GF-D8 (cell line): Measurements from ENCODE around the gene COL5A2.

ENCODE experiments used
- DNase-seq: peaks from one replicate; lab custom pipeline; 2025; lab: John Stamatoyannopoulos, UW

The COL5A2 gene

GRCh38 chr2:188997263-188997662 lies 182.3 kb downstream of the COL5A2 start:
- DNase-seq = no peak

DNA sequence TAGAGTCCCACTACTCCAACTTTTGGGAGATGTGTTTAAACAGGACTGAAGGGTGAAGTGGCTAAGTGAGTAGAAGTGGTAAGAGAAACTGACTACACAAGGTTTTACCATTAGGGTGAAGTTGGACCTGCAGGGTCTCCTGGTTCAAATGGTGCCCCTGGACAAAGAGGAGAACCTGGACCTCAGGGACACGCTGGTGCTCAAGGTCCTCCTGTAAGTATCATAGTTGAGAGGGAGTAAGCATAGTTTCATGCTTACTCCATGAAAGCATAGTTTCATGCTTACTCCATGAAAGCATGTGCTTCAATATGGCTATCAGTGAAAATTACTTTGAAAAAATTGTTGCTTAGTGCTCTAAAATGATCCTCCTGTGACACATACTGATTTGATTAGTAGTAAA lies 186.3 kb downstream of the COL5A2 start:
- DNase-seq = no peak

DNA sequence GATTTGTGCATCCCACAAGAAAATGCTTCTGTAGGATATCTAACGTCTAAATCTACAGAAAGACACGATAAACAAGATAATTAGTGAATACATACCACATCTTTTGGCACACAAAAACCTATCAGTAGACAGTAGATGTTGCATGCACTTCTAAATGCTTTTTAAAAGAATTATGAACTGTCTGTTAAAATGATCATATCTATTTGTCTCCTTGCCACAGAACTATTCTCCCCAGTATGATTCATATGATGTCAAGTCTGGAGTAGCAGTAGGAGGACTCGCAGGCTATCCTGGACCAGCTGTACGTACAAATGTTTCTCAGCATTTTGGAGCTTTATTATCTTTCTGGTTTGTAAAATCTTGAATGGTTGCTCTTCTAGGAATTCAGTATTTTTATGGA lies 192.7 kb downstream of the COL5A2 start:
- DNase-seq = no peak

DNA sequence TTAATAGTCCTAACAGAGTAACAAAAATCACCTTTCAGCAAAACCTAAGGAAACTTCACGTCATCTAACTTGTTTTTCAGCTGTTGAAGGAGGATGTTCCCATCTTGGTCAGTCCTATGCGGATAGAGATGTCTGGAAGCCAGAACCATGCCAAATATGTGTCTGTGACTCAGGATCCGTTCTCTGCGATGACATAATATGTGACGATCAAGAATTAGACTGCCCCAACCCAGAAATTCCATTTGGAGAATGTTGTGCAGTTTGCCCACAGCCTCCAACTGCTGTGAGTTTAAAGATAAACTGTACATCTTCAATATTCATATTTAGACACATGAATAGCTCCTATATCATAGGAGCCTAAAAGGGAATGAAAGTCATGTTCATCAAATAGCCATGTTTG lies 194.9 kb downstream of the COL5A2 start:
- no peak for DNase-seq

DNA sequence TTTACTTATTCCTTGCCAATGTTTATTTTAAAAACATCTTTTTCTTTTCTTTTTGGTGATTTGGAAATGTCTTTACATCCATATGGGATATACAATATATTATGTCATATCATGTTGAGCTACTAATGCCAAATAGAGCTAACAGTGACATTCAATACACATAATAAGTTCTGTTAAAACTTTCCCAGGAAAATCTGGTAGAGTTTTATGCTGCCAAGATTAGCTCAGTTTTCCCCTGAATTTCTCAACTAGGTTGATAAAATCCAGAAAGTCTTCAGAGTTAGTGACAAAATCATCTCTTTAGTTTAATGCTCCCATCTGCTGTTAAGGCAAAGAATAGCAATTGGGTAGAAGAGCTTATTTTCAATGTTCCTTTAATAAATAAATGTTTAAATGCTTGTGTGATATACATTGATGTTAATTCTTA lies 195.5 kb downstream of the COL5A2 start:
- DNase-seq = no peak

DNA sequence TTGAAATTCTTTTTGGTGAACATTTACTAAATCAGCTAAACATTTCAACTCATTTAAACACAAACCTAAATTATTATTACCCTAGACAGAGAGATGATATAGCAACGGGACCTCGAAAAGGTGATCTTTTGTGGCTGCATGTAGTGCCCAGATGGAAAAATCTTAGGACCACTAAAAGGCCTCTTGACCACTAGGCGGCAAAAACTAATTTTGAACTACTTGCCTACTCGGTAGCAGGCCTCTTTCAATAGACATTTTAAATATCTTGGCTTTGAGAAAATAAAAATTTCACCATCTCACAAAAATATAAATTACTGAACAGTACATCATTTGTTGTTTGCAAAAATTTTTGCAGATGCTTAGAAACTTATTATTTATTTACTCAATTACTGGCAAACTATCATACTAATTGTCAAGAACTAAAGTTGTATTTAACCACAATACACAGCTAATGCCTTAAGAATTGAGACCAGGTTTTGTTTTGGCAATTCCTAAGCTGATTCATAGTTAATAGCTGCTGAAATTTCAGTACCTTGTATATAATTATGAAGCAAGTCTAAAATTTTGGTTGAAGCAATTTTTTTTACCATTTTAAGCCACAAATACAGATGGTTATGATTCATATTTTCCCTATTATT lies 196.0 kb downstream of the COL5A2 start:
- DNase-seq = no peak
